HG03159 (cell line): ENCODE measurements around the gene GNAS.

Experiments used
- ATAC-seq: cut with Tn5 transposase; IDR thresholded peaks from one replicate; pipeline ENCODE4 v1.9.1; 2021; ENCODE audit warnings: mild to moderate bottlenecking, moderate library complexity; ENCODE audit not compliant: unreplicated experiment

GNAS gene

GRCh38 chr20:58877976-58878360 lies 25.5 kb downstream of the GNAS start:
- ATAC-seq, result no peak

DNA sequence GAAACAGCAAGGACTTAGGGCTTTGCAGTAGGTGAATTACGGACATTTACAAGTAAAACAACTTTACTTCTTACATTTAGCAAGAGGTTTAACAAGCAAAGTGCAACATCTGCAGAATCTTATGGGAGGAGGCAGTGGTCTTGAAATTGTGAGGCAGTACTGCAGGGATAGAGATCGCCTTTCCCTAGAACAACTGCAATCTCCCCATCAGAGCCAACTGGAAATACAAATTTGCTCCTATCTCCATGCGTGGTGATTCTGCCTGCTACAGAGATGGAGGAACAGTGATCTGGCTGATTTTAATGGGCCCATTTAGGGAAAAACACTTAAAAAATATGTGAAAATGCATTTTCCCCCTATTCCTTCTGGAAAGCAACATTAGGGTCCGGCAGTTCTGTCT lies 25.9 kb downstream of the GNAS start:
- ATAC-seq, result no peak

GRCh38 chr20:58880441-58880840 lies 27.9 kb downstream of the GNAS start:
- no peak for ATAC-seq

DNA sequence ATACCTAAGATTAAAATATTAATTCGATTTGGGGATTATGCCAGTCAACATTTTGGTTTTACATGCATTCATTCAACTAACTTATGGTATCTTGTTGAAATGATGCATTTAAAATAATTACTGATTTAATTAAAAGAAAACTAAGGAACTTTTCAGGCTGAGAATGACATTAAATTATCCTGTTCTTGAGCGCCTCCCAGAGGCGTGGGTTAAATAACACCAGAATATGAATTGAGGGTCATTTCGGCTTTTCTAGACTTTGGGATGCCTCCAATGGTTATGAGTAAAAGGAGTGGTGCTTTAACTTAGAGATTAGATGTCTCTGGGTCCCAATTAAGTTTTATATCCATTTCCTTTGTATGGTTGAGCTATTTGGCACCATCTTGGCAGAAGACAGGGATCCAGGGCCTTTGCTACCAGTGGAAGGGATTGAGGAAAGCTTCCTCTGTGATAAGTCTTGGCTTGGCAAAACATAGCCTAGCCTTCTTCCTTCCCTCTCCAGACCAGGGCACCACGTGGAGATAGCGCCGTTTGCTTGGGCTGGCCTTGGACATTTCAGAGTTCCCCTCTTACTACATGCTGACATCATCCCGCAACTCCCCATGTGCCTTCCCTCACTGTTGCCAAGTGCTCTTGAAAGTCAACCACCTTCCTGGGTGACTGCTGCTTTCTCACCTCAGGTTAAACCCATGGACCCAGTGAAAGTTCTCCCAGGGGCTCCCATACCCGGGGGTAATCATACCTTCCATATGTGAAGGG lies 28.7 kb downstream of the GNAS start:
- no peak for ATAC-seq

DNA sequence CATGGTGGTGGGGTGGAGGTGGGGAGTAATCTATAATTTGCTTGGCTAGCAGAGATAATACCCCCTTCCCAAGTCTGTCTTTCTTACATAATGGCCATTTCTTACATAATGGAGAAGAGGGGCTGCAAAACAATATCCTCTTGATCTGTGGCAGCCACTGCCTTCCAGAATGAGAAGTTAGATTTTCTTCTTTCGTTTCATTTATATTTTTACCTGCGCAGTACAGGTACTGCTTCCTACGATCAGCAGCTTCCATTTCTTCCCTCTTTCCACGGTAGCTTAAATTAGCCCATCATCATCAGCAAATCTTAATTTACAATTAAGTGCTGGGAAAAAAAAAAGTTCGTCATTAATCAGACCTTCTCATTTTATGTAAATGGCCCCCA lies 30.2 kb downstream of the GNAS start:
- ATAC-seq, result no peak

DNA sequence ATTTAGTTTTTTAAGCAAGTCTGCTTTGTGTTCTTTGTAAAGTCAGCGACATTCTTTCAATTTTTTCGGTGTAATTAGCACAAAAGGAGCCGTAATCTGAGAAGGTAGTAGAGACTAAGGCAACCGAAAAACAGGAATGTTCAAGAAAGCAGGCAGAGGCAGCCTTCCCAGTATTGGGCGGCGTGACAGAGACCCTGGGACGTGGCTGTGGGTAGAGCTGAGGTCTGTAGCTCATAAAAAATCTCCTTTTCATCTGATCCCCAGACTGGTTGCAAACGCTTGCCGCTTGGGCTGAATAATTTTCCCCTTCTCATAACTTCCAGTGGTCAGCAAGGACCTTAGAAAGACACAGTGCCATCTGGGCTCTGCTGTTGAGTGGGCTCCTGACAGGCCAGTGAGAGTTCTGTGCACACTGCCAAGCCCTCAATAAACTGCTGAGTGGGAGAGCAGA lies 30.8 kb downstream of the GNAS start:
- ATAC-seq, result no peak

DNA sequence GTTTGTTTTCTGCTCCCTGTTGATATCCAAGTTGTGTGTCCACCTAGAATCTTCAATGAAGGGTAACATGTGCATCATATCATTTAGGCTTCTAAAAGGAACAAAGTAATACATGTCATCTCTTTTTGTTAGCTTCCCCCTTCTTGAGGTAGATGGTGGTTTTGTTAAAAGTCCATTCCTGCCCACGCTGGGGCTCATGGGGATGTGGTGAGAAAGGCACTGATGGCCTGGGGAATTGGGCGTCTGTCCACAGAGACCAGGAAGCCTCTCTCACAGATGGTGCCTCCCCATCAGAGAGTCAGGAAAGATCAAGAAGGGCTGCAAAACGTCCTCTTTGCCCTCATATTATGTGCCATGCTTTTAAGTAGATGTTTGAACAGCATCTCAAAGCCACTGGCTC lies 32.5 kb downstream of the GNAS start:
- no peak for ATAC-seq

DNA sequence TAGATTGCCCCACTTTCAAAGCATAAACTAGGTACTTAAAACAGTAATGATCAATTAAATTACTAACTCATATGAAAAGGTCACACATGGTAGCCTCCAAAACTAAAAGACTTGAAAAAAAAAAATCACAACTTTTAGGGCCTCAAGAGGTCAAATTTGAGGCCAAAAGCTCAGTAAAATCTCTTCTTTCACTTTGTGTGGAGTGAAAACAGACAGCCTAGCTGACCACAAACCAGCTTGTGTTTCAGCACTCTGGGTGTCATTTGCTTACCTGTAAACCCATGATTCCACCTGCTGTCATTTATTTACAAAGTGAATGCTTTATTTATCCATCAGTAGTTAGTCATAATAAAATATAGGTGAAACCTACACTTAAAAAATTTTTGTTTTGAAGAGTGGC lies 34.0 kb downstream of the GNAS start:
- ATAC-seq, result no peak

- no peak for ATAC-seq
Measured at GRCh38 chr20:58888103-58888502, 35.6 kb downstream of the GNAS start.

DNA sequence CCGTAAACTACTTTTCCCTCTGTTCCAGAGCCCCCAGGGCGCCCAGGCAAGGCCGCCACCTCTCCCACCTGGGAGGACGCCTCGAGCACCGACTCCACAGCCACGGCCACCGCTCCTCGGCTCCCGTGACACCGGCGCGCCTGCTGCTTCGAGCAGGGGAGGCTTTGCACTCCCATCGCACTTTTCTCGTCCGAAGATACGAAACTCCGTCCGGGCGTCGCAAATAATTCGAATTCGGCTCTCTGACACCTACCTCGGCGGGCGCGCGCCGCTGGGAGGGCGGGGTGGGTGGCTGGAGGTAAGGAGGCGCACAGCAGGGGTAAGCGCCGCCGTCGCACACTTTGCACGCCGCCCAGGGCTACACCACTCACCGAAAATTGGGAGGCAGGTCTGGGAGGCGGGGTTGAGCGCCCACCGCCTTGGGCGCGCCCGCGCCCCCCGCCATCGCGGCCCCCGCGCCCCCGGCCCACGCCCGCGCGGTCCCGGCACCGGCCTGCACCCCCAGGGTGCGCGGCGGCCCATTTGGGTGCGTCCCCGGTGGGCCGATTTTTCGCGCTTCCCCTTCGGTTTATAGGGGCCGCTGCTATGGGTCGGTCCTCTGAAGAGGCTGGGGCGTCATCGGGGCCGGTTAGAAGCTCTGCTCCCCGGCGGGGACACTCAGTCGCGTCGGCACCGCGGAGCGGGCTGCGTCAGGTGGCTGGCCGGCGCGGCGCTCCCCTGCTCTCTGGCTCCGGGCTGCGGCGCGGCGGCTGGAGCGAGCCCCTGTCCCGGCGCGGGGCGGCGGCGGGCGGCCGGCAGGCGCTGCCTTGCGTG lies 36.2 kb downstream of the GNAS start:
- peak; percentile 39 for ATAC-seq

DNA sequence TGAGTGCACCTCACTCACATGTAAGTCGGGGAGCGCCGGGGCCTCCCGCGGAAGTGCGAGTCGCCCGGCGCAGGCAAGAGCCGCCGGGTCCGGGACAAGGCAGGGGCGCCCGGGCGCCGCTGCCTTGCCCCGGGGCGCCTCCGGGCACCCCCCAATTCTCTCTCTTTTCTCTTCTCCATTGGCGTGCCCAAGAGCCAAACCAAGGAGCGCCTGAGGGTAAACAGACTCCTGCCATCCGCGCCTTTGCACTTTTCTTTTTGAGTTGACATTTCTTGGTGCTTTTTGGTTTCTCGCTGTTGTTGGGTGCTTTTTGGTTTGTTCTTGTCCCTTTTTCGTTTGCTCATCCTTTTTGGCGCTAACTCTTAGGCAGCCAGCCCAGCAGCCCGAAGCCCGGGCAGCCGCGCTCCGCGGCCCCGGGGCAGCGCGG lies 36.8 kb downstream of the GNAS start:
- no peak for ATAC-seq

DNA sequence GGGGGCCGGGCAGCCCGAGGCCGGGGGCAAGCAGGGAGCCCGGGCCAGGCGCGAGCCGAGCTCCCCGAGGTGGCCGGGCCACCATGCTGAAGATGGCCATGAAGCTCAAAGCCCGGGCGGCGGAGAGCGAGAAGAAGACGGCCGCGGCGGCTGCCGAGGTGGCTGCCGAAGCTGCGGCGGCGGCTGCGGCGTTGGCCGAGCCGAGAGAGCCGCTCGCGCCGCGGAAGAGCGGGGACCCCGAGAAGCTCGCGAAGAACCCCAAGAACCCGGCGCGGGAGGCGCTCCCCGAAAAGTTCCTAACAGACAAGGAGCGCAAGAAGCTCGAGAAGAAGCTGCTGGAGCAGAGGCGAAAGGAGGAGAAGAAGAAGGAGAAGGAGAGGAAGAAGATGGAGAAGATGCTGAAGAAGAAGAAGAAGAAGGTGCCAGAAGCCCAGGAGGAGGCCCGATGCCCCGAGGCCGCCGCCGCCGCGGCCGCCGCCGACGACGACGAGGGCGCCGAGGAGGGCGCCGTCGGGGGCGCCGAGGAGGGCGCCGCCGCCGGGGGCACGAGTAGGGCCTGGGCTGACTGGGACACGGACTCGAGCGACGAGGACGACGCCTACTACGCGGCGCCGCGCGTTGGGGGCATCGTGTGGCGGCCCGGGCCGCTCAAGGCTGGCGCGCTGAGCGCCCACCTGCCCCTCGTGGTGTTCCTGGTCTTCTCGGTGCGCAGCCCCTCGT lies 37.4 kb downstream of the GNAS start:
- ATAC-seq, result no peak

- no peak for ATAC-seq
Measured at GRCh38 chr20:58890518-58891085, 38.1 kb downstream of the GNAS start.

GRCh38 chr20:58891086-58891717 lies 38.7 kb downstream of the GNAS start:
- no peak for ATAC-seq

GRCh38 chr20:58891718-58892140 lies 39.2 kb downstream of the GNAS start:
- ATAC-seq, result no peak

GRCh38 chr20:58892141-58892931 lies 39.8 kb downstream of the GNAS start:
- ATAC-seq, result no peak

- no peak for ATAC-seq
Measured at GRCh38 chr20:58892932-58893224, 40.4 kb downstream of the GNAS start.

- no peak for ATAC-seq
Measured at GRCh38 chr20:58893355-58894120, 41.0 kb downstream of the GNAS start.

DNA sequence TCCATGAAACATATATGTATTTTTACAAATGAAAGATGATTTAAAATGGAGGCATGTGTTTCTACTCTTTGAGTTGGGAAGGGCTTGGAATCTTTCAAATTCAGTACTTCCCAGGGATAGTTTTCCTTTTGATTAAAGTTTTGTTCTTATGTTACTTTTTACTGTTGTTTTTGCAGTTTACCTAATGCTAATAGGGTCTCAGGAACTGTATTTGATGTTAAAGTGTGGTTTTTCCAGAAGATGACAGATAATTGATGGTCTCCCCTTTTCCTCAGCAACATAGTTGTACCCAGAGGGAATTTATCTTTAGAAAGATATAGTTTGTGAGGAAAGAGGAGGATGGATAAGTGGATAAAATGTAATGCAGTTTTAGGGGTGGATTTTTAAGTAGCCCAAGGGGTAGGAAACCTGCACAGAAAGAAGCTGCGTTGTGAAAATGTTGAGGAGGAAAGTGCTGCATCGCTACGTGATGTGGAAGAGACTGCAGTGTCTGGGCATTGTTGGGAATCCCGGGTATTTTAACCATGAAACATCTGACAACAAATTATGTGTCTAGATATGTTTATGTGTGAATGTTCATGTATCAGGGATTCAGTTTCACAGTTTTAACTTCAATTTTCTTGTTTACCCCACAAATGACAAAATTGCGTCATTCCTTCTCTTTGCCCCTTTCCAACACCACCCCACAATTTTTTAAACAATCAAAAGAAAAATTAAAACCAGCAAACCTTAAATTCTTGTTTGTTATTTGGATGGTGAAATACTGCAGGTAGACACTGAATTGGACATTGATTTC lies 42.3 kb downstream of the GNAS start:
- ATAC-seq, result no peak
